ENCODE data around the gene TADA2A. TPM values are rescaled to one million over a fixed set of nuclear protein-coding genes. Genes with fewer than 3 reads are reported as not detected.

Gene TADA2A
- total RNA-seq, 2 donors from 2014 or later = 8.1 to 14.7 TPM

GRCh38 chr17:37502009-37502936, 95.6 kb downstream of the TADA2A start:
- DNase-seq (ENCODE audit: low spot score) (no peak), ATAC-seq (ENCODE audit: insufficient number of reproducible peaks, low FRiP score, low read depth) (no peak)
- TF ChIP-seq CTCF (IDR thresholded peaks at IDR 0.05) = no peak
- Histone ChIP-seq H3K27me3 (replicated peaks; ENCODE audit: insufficient read depth) (no peaks in the 10 kb centered on the region), H3K9me3 (no peaks in the 10 kb centered on the region), H3K36me3 (no peaks in the 10 kb centered on the region), H3K27ac (no peak overlapping the region), H3K4me1 (ENCODE audit: control insufficient read depth in 1 of 2, low read depth in 2 of 2) (no peaks in the 10 kb centered on the region), H3K4me3 (no peak overlapping the region)

- no peaks in the 10 kb centered on the region for H3K27me3 ChIP-seq (replicated peaks; ENCODE audit: insufficient read depth)
- DNase-seq (ENCODE audit: low spot score) (no peak), ATAC-seq (ENCODE audit: insufficient number of reproducible peaks, low FRiP score, low read depth) (no peak)
- H3K4me1 ChIP-seq (ENCODE audit: control insufficient read depth in 1 of 2, low read depth in 2 of 2) = no peaks in the 10 kb centered on the region
- H3K9me3 ChIP-seq = no peaks in the 10 kb centered on the region
- H3K36me3 ChIP-seq = no peaks in the 10 kb centered on the region
- H3K27ac ChIP-seq = no peak overlapping the region
- no peak for TF ChIP-seq CTCF (IDR thresholded peaks at IDR 0.05)
- no peak overlapping the region for H3K4me3 ChIP-seq
Measured at GRCh38 chr17:37503148-37503547, 96.5 kb downstream of the TADA2A start.

GRCh38 chr17:37505333-37505732, 98.6 kb downstream of the TADA2A start:
- ATAC-seq (ENCODE audit: insufficient number of reproducible peaks, low FRiP score, low read depth) = no peak
- Histone ChIP-seq H3K4me1 (ENCODE audit: control insufficient read depth in 1 of 2, low read depth in 2 of 2) (no peaks in the 10 kb centered on the region), H3K9me3 (no peaks in the 10 kb centered on the region), H3K4me3 (no peak overlapping the region), H3K27me3 (replicated peaks; ENCODE audit: insufficient read depth) (no peaks in the 10 kb centered on the region), H3K36me3 (no peaks in the 10 kb centered on the region), H3K27ac (no peak overlapping the region)
- DNase-seq (ENCODE audit: low spot score) = no peak
- no peak for TF ChIP-seq CTCF (IDR thresholded peaks at IDR 0.05)

DNA sequence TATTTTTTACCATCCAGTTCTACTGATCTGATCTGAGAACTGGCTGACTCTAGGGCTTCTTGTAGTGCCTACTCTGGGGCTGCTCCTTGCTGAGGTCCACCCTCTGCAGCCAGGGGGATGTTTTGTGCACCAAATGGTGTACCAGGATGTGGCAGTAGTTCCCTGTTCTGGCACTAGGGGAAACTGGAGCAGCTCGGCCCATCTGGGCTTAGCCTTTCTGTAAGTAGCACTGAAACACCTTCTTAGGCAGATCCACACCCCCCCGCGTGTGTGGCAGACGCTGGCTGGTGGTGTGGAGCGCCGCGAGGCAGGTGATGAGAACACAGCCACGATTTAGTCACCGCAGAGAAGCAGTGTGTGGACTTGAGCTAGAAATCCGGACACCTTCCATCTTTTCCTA, 100.0 kb downstream of the TADA2A start:
- Histone ChIP-seq H3K4me3 (no peak overlapping the region), H3K27ac (no peak overlapping the region), H3K9me3 (no peaks in the 10 kb centered on the region), H3K4me1 (ENCODE audit: control insufficient read depth in 1 of 2, low read depth in 2 of 2) (no peaks in the 10 kb centered on the region), H3K27me3 (replicated peaks; ENCODE audit: insufficient read depth) (no peaks in the 10 kb centered on the region), H3K36me3 (no peaks in the 10 kb centered on the region)
- TF ChIP-seq CTCF (IDR thresholded peaks at IDR 0.05) = peak; percentile 40
- no peak for ATAC-seq (ENCODE audit: insufficient number of reproducible peaks, low FRiP score, low read depth)
- no peak for DNase-seq (ENCODE audit: low spot score)

- H3K9me3 ChIP-seq = no peaks in the 10 kb centered on the region
- TF ChIP-seq CTCF (IDR thresholded peaks at IDR 0.05) = no peak
- DNase-seq (ENCODE audit: low spot score) = no peak
- no peak overlapping the region for H3K27ac ChIP-seq
- H3K4me1 ChIP-seq (ENCODE audit: control insufficient read depth in 1 of 2, low read depth in 2 of 2) = no peaks in the 10 kb centered on the region
- no peak overlapping the region for H3K4me3 ChIP-seq
- no peaks in the 10 kb centered on the region for H3K36me3 ChIP-seq
- ATAC-seq (ENCODE audit: insufficient number of reproducible peaks, low FRiP score, low read depth) = no peak
- H3K27me3 ChIP-seq (replicated peaks; ENCODE audit: insufficient read depth) = no peaks in the 10 kb centered on the region
Measured at GRCh38 chr17:37507111-37507510, 100.4 kb downstream of the TADA2A start.

Measured in thoracic aorta (tissue), 2 donors.